GM19467 (cell line): ENCODE data around the gene EFCAB6.

Experiments
- ATAC-seq: cut with Tn5 transposase; IDR thresholded peaks from one replicate; pipeline ENCODE4 v1.9.1; 2021; ENCODE audit warnings: mild to moderate bottlenecking, moderate library complexity; ENCODE audit not compliant: unreplicated experiment

The EFCAB6 gene

DNA sequence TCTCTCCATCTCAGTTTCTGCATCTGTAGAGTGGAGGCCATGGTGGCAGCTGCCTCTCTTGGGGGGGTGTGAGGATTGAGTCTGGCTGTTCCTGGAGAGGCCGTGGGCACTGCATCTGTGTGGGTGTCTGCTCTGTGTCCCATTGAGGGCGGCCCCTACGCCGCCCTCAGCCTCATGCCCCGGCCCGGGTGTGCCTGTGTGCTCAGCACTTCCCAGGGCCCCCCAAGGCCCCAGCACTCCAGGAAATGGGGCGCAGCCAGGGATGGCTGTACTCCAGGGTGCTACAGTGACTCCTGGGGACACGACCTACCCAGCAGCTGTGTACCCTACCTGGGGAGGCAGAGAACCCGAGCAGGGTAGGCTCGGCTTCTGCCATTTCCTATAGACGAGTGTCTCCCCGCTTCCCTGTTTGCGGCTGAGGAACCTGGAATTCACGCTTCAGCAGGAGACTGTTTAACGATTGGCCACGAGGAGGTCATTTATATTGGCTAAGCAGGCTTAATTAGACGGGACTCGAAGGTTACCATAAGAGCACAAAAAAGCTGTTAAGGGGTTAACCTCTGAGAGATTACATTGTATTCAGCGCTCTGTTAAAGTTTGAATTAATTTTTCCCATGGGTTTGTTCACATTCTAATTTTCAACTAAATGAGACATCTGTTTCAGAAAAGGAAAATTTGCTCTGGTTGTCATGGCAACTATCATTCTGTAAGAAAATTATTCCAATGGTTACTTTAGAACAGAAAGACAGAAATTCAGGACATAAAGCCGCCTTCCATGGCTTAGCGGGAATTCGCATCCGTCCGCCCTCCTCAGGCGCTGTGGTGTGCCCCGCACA, 323.9 kb downstream of the EFCAB6 start:
- ATAC-seq, result no peak

DNA sequence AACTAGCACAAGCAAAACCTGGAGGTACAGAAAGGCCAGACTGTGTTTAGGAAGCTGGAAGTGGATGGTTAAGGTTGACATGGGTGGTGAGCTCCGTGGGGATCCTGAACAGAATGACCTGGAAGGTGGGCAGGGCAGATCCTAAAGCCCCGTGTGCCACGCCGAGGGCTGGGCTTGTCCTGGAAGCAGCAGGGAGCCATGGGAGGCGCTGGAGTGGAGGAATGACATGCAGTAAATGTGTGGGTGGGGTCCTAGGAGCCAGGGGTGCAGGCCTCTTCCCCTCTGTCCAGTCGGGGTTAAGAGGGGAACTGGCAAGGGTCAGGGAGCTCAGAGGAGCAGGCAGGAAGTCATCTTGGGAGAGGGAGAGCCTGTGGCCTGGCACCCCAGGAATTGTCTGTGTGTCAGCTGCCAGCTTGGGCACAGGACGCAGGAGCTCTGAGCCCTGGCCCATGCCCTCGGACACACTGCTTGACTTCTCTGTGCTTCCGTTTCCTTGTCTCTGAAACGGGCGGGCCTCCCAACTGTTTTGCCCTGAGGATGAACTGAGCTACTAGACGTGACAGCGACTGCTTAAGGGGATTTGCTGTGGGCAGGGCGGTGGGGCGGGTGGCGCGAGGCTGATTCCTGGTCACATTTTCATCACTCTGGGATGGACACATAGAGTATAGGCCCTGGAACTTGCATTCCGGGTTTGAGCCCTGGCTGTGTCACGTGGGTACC, 324.6 kb downstream of the EFCAB6 start:
- no peak for ATAC-seq

DNA sequence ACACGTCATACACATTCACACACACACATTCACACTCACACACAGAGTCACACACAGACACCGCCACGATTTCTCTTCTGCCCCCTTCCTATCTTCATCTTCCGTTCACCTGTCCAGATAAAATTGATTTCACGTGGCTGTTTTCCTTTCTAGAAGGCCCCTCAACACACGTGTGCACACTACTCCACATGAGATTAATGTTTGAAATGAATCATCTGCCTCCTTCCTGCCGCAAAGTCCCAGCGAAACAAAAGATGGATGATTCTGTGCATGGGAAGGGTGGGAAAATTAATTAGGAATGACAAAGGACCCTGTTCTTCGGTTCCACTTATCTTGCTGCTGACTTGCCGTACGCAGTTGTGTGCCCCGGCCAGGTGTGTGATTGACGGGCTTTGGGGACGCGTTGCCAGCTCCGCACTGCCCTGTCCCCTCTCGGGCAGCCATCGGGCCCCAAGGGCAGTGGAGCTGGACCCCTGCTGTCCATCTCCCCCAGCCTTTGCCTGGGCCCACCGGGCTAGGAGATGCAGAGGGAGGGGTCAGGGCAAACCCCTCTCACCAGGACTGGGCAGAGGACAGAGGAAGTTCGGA, 326.5 kb downstream of the EFCAB6 start:
- no peak for ATAC-seq

DNA sequence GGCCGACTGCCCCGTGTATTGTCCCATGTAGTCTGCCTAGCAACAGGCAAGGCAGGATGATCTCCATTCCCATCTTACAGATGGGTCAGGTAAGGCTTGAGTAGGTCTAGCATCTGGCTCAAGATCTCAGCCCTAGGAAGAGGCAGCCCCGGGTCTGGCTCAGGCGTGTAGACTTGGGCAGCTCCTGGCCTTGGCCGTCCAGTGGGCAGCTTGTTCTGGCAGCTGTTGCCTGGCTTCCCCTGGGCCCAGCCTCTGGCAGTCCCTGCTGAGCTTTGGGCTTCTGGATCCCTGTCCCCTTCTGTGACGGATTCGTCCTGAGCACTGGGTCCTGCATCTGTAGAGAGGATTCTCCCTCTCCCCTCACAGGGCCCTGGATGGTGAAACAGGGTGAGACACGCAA, 327.9 kb downstream of the EFCAB6 start:
- no peak for ATAC-seq

DNA sequence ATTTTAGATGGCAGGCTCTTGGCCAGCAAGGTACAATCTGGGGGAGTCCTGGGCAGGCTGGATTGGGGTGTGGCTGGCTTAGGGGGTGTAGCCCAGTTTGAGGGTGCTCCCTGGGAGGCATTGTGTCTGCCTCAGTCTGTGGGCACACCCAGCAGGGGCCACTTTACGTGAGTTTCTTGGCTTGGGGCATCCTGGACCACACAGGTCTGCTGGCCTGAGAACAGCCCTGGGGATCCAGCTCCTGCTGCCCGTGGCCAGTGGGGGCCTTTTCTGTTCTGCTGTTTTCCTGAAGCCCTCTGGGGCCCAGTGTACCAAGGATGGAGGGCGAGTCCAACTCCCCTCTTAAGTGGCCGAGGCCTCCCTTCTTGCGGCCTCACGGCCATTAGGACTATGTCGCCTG, 328.4 kb downstream of the EFCAB6 start:
- no peak for ATAC-seq

DNA sequence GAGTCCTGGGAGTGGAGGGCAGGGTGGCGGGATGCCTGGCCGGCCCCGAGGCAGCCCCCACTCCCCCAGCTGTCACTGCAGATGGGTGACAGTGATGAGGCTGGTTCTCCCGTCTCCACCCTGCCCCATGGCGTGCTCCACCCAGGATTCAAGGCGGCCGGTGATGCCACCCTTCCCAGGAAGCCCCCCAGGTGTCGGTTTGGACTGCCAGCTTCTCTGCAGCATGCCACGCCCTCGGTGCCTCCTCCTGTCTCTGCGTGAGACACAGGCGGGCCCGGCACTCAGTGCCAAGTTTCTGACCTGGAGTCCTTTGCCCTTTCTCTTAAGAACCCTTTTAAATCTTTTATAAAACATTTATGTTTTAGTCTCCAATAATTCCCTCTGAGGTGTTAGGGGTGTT, 328.8 kb downstream of the EFCAB6 start:
- ATAC-seq, result no peak

DNA sequence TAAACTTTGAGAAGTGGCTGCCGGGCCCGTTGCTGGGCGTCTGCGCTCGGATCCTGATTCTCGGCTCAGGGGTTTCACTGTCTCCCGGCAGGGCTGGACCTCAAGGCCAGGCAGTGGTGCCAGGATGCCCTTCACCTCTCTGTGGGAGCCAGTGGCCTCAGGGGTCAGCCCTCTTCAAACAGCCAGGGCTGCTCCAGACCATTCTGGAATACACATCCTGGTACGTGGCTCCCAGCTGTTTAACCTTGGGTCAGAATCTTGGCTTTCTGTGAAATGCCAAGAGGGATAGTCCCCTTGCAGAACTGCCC, 329.8 kb downstream of the EFCAB6 start:
- no peak for ATAC-seq

DNA sequence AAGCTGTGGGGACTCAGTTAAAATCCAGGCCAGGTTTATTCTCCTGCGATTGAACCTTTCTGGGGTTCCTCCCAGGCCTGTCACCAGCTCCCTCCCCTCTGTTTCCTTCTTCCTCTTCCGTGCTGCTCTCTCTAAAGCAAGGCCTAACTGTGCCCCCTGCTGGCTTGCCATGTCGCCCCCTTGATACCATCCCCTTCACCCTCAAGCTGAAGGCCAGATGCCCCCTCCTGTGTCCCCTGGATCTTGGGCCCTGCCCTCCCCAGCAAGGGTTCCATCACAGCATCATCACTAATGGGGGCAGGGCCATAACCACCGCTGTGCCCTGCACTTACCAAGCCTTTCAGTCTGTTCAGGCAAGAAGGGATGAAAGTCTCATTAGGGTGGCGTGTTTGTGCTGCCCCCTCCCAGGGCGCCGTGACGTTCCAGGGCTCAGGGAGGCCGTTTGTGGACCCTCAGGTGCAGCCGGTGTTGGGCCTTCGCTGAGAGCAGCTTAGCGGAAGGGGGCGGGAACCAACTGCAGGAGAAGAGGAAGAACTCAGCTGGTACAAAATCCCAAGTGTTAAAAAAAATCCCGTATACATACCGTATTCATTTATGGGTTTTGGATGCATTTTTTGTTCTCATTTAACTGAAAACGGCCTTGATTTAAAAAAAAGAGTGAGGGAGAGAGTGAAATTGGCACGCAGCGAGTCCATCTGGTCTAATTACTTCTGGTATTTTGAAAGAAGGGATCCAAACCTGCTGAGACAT, 330.4 kb downstream of the EFCAB6 start:
- ATAC-seq, result no peak

DNA sequence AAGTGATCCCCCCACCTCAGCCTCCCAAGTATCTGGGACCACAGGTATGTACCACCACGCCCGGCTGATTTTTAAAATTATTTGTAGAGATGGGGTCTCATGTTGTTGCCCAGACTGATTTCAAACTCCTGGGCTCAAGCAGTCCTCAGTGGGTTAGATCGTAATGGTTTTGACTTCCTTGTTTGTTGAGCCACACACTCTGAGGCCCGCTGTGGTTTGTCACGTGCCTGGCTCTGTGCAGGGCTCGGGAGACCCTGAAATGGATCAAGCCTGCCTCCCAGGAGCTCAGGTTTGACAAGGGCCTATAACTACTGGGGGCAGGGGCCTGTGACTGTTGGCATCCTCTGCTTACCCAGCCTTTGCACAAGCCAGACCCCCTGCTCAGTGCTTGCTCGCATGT, 332.1 kb downstream of the EFCAB6 start:
- no peak for ATAC-seq

DNA sequence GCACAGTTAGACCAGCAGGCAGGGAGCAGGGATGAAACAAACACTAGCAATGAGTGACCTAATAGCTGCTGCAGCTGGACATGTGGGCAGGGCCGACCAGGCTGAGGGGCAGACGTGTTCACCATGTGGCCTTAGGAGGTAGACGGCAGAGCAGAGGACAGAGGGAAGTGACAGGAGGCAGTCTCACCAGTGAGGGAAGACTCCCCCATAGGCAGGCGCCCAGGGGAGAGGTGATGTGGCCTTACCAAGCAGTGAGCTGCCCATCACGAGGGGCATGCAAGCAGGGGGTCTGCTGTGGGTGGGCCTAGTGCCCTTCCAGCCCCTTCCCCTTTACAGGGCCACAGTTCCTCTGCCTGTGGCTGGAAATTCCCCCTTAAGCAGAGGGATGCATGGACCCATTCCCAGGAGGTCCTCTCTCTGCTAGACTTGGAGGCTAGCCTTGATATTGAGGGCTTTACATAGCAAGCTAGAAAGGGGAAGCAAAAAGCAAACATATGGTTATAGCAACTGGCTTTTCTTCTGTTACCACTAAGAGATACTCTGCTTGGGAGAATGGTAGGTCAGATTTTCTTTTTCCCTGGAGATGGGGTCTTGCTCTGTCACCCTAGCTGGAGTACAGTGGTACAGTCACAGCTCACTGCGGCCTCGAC, 332.7 kb downstream of the EFCAB6 start:
- no peak for ATAC-seq
